ENCODE measurements around the gene S100Z. TPM values are rescaled to one million over a fixed set of nuclear protein-coding genes. Genes with fewer than 3 reads are reported as not detected.

Gene S100Z
- total RNA-seq, 2 experiments from 2014 or later, result 0.81 to 1.1 TPM

Other genes with a start within 250 kb of the S100Z start
- not detected for gene F2RL2, start 226.6 kb upstream of the S100Z start, total RNA-seq
- under 1 TPM; 0.42 to 0.43 TPM for gene F2R, start 133.9 kb upstream of the S100Z start, total RNA-seq
- 1 to 10 TPM; 2.9 to 3.0 TPM for gene F2RL1, start 31.0 kb upstream of the S100Z start, total RNA-seq
- gene CRHBP, start 103.0 kb downstream of the S100Z start, total RNA-seq, result under 1 TPM in 1 of 2 experiments, not detected in 1; 0.38 TPM
- gene AGGF1, start 180.4 kb downstream of the S100Z start, total RNA-seq, result 10 to 100 TPM; 20.3 to 23.0 TPM
- gene ZBED3, start 237.3 kb downstream of the S100Z start, total RNA-seq, result 1 to 10 TPM; 1.9 to 3.3 TPM